ENCODE data around the gene STOML1.

- TF ChIP-seq CTCF (IDR thresholded peaks at IDR 0.05), result no peak
- no peak for TF ChIP-seq POLR2A (IDR thresholded peaks at IDR 0.05)
These were observed 8.3 kb downstream of the STOML1 start for GRCh38 chr15:73983773-73984172.
